Motor neuron (in vitro differentiated cells): ENCODE measurements around the gene SMAP1. TPM values are rescaled to one million over a fixed set of nuclear protein-coding genes. Genes with fewer than 3 reads are reported as not detected.
"Not testable (repeated sequence)": the region's sequence is repeated elsewhere in the genome, so short reads cannot be mapped to it uniquely, and the experiment has no call there.

Experiments
- ATAC-seq, 8 experiments: fragments of 200-7000 bp; cut with Tn5 transposase; replicated peaks in 6 of 8; 2 replicates each; pipeline ENCODE4 v1.8.0; 2021; ENCODE audit warnings: mild to moderate bottlenecking in 8 of 8, moderate library complexity in 8 of 8
- H3K27ac ChIP-seq, 2 donors: fragments of 250-450 bp; sonication (Bioruptor Pico); 2 replicates each; pipeline ENCODE4 v1.9.0; 2021; ENCODE audit warnings: antibody characterized with exemption in 2 of 2, mild to moderate bottlenecking in 2 of 2, moderate library complexity in 1 of 2
- H3K4me1 ChIP-seq, 2 donors: fragments of 250-450 bp; sonication (Bioruptor Pico); replicated peaks in 1 of 2; 2 replicates each; pipeline ENCODE4 v1.6.1; 2021; ENCODE audit warnings: antibody characterized with exemption in 2 of 2, mild to moderate bottlenecking in 2 of 2, moderate library complexity in 1 of 2
- H3K4me3 ChIP-seq, 5 donors: fragments of 250-450 bp; sonication (Bioruptor Pico); 2 replicates each; pipeline ENCODE4 v1.9.0; 2021; ENCODE audit warnings: antibody characterized with exemption in 5 of 5, mild to moderate bottlenecking in 5 of 5, moderate library complexity in 4 of 5
- WGBS, 10 experiments: fragments of 450-650 bp; shearing (Covaris generic); methylation state at CpG; one replicate each; pipeline ENCODE4 v1.0.0; 2022; 5-methylcytosine and 5-hydroxymethylcytosine counted together
- in situ Hi-C, 9 experiments: fragments of 400-800 bp; cut with MboI; loops; one replicate each; pipeline ENCODE4 v1.15.0; 2021; ENCODE audit warnings: low sequenced_read_pairs in 9 of 9, low pct_unique_long_range_greater_than_20kb in 2 of 9; ENCODE audit not compliant: unreplicated experiment in 9 of 9
- total RNA-seq, 8 experiments: library from RNA; unstranded; fragments of 300-600 nt; gene quantifications; 2 replicates each; pipeline versions ENCODE4 v1.2.3 to v1.2.4, GENCODE V29; 2022

Gene SMAP1
- total RNA-seq, 8 experiments from 2014 or later = 14.4 to 46.5 (median 31.2) TPM

- H3K27ac ChIP-seq, ATAC-seq, in situ Hi-C loops, H3K4me1 ChIP-seq, H3K4me3 ChIP-seq: not testable (repeated sequence)
- WGBS, 10 experiments = 80 to 100% (median 90%) methylated on average over 1 to 4 of the region's 19 CpGs; no CpG with 5 or more reads in 5 of the 10 experiments
Measured at GRCh38 chr6:70771351-70771750, 103.7 kb downstream of the SMAP1 start.

- in situ Hi-C loops = no loop called here
- no peak for ATAC-seq
- Histone ChIP-seq H3K4me3 (no peak overlapping the region), H3K4me1 (no peaks in the 10 kb centered on the region), H3K27ac (no peak overlapping the region)
- 50 to 95% (median 90%) methylated on average over 1 to 2 of the region's 2 CpGs; no CpG with 5 or more reads in 5 of the 10 experiments for WGBS, 10 experiments
Measured at GRCh38 chr6:70779934-70780333, 112.3 kb downstream of the SMAP1 start.

GRCh38 chr6:70790483-70791224, 123.0 kb downstream of the SMAP1 start:
- ATAC-seq = peak in 5 of 8 experiments; percentile 22 to 79 (median 54)
- Histone ChIP-seq H3K4me3 (no peak overlapping the region), H3K4me1 (no peaks in the 10 kb centered on the region), H3K27ac (no peak overlapping the region)
- WGBS, 10 experiments = 41 to 100% (median 61%) methylated on average over 1 to 3 of the region's 3 CpGs; no CpG with 5 or more reads in 1 of the 10 experiments
- in situ Hi-C loops = no loop called here

- 83 to 100% (median 94%) methylated on average over 1 of the region's 1 CpG; no CpG with 5 or more reads in 1 of the 10 experiments for WGBS, 10 experiments
- H3K27ac ChIP-seq = no peak overlapping the region
- H3K4me1 ChIP-seq = no peaks in the 10 kb centered on the region
- no peak overlapping the region for H3K4me3 ChIP-seq
- in situ Hi-C loops = no loop called here
- ATAC-seq = no peak
Measured at GRCh38 chr6:70797625-70798024, 129.9 kb downstream of the SMAP1 start.

- no peak for ATAC-seq
- no peak overlapping the region for H3K27ac ChIP-seq
- no peak overlapping the region for H3K4me3 ChIP-seq
- in situ Hi-C loops = no loop called here
- no peaks in the 10 kb centered on the region for H3K4me1 ChIP-seq
- WGBS, 10 experiments = 70 to 100% (median 95%) methylated on average over 1 to 9 of the region's 11 CpGs; no CpG with 5 or more reads in 5 of the 10 experiments
Measured at GRCh38 chr6:70806086-70806485, 138.4 kb downstream of the SMAP1 start.

- no peak for ATAC-seq
- Histone ChIP-seq H3K4me1 (no peaks in the 10 kb centered on the region), H3K4me3 (no peak overlapping the region), H3K27ac (no peak overlapping the region)
- WGBS, 10 experiments = 56 to 100% (median 90%) methylated on average over 1 to 6 of the region's 6 CpGs
- in situ Hi-C loops = no loop called here
Measured at GRCh38 chr6:70811788-70812187, 144.1 kb downstream of the SMAP1 start.

GRCh38 chr6:70813885-70814284, 146.2 kb downstream of the SMAP1 start:
- no peaks in the 10 kb centered on the region for H3K4me1 ChIP-seq
- in situ Hi-C loops = no loop called here
- no peak overlapping the region for H3K27ac ChIP-seq
- no peak overlapping the region for H3K4me3 ChIP-seq
- ATAC-seq = no peak
- WGBS, 10 experiments = 77 to 100% (median 96%) methylated on average over 1 to 3 of the region's 3 CpGs

- ATAC-seq = no peak
- in situ Hi-C loops = no loop called here
- WGBS, 10 experiments = 75 to 100% (median 95%) methylated on average over 1 to 4 of the region's 4 CpGs
- Histone ChIP-seq H3K27ac (no peak overlapping the region), H3K4me3 (no peak overlapping the region), H3K4me1 (no peaks in the 10 kb centered on the region)
Measured at GRCh38 chr6:70819646-70820045, 152.0 kb downstream of the SMAP1 start.

GRCh38 chr6:70820778-70821177, 153.1 kb downstream of the SMAP1 start:
- in situ Hi-C loops = no loop called here
- 70 to 100% (median 100%) methylated on average over 1 to 2 of the region's 2 CpGs; no CpG with 5 or more reads in 1 of the 10 experiments for WGBS, 10 experiments
- Histone ChIP-seq H3K4me3 (no peak overlapping the region), H3K4me1 (no peaks in the 10 kb centered on the region), H3K27ac (no peak overlapping the region)
- no peak for ATAC-seq

GRCh38 chr6:70821751-70822150, 154.1 kb downstream of the SMAP1 start:
- H3K27ac ChIP-seq = no peak overlapping the region
- H3K4me3 ChIP-seq = no peak overlapping the region
- H3K4me1 ChIP-seq = no peaks in the 10 kb centered on the region
- no peak for ATAC-seq
- WGBS, 10 experiments = 93 to 100% (median 98%) methylated on average over 1 to 2 of the region's 2 CpGs
- in situ Hi-C loops = no loop called here

- H3K4me3 ChIP-seq = no peak overlapping the region
- WGBS, 10 experiments = 89 to 100% (median 100%) methylated on average over 1 of the region's 1 CpG
- no peaks in the 10 kb centered on the region for H3K4me1 ChIP-seq
- no peak overlapping the region for H3K27ac ChIP-seq
- in situ Hi-C loops = no loop called here
- no peak for ATAC-seq
Measured at GRCh38 chr6:70823651-70824050, 156.0 kb downstream of the SMAP1 start.

GRCh38 chr6:70831427-70831826, 163.7 kb downstream of the SMAP1 start:
- Histone ChIP-seq H3K27ac (no peak overlapping the region), H3K4me1 (no peaks in the 10 kb centered on the region), H3K4me3 (no peak overlapping the region)
- no peak for ATAC-seq
- in situ Hi-C loops = no loop called here
- WGBS, 10 experiments = 97 to 100% (median 100%) methylated on average over 1 to 3 of the region's 3 CpGs; no CpG with 5 or more reads in 1 of the 10 experiments

GRCh38 chr6:70834520-70834919, 166.8 kb downstream of the SMAP1 start:
- in situ Hi-C loops = no loop called here
- no peak overlapping the region for H3K4me3 ChIP-seq
- 39 to 100% (median 82%) methylated on average over 1 to 2 of the region's 2 CpGs; no CpG with 5 or more reads in 3 of the 10 experiments for WGBS, 10 experiments
- peak in 1 of 8 experiments; percentile 38 for ATAC-seq
- H3K4me1 ChIP-seq = peaks cover 0 to 3% of the 10 kb centered on the region in 2 donors
- no peak overlapping the region for H3K27ac ChIP-seq

GRCh38 chr6:70838907-70839285, 171.2 kb downstream of the SMAP1 start:
- no peak for ATAC-seq
- H3K27ac ChIP-seq = no peak overlapping the region
- peaks cover 0 to 3% of the 10 kb centered on the region in 2 donors for H3K4me1 ChIP-seq
- H3K4me3 ChIP-seq = no peak overlapping the region
- in situ Hi-C loops = no loop called here
- WGBS, 10 experiments = 74 to 100% (median 83%) methylated on average over 1 to 2 of the region's 2 CpGs; no CpG with 5 or more reads in 3 of the 10 experiments
